ENCODE results near the gene SPATA12.

DNA sequence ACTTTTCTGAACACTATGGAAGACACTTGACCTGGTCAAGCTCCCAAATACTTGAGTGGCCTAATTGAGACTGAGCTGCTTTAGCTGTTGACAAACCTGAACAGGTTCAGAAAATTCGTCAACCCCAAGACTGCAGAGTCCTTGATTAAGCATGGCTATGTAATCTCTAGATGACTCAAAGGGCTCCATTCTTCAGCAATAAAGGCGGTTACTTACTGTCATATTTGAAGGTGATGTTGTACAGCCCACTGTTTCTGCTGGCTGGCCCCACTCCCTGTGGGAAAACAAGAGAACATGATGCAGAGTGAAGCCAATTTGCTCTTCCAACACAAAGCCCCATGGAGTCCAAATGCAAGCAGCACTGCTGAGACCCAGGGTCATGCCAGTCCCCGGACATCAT is 59.6 kb downstream of the SPATA12 start:
- TF ChIP-seq, protein P1, sequence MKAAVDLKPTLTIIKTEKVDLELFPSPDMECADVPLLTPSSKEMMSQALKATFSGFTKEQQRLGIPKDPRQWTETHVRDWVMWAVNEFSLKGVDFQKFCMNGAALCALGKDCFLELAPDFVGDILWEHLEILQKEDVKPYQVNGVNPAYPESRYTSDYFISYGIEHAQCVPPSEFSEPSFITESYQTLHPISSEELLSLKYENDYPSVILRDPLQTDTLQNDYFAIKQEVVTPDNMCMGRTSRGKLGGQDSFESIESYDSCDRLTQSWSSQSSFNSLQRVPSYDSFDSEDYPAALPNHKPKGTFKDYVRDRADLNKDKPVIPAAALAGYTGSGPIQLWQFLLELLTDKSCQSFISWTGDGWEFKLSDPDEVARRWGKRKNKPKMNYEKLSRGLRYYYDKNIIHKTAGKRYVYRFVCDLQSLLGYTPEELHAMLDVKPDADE (IDR thresholded peaks at IDR 0.05) = no peak
- TF ChIP-seq, protein P2, sequence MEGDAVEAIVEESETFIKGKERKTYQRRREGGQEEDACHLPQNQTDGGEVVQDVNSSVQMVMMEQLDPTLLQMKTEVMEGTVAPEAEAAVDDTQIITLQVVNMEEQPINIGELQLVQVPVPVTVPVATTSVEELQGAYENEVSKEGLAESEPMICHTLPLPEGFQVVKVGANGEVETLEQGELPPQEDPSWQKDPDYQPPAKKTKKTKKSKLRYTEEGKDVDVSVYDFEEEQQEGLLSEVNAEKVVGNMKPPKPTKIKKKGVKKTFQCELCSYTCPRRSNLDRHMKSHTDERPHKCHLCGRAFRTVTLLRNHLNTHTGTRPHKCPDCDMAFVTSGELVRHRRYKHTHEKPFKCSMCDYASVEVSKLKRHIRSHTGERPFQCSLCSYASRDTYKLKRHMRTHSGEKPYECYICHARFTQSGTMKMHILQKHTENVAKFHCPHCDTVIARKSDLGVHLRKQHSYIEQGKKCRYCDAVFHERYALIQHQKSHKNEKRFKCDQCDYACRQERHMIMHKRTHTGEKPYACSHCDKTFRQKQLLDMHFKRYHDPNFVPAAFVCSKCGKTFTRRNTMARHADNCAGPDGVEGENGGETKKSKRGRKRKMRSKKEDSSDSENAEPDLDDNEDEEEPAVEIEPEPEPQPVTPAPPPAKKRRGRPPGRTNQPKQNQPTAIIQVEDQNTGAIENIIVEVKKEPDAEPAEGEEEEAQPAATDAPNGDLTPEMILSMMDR (conservative IDR thresholded peaks at IDR 0.05; ENCODE audit: low read depth in 2 of 2) = no peak
- no peak for TF ChIP-seq EZH2phosphoT487 (IDR thresholded peaks at IDR 0.05; ENCODE audit: unreplicated experiment)
- no peak for TF ChIP-seq POLR2AphosphoS5 (IDR thresholded peaks at IDR 0.05; ENCODE audit: low read depth)
- no peak for TF ChIP-seq CREB1 (CRISPR knock-in tag; IDR thresholded peaks at IDR 0.05; ENCODE audit: low read depth)
- no peak for TF ChIP-seq EZH2 (IDR thresholded peaks at IDR 0.05; ENCODE audit: low read depth, unreplicated experiment)
- TF ChIP-seq ZNF114 (CRISPR knock-in tag; IDR thresholded peaks at IDR 0.05) = no peak
- TF ChIP-seq, protein P3, sequence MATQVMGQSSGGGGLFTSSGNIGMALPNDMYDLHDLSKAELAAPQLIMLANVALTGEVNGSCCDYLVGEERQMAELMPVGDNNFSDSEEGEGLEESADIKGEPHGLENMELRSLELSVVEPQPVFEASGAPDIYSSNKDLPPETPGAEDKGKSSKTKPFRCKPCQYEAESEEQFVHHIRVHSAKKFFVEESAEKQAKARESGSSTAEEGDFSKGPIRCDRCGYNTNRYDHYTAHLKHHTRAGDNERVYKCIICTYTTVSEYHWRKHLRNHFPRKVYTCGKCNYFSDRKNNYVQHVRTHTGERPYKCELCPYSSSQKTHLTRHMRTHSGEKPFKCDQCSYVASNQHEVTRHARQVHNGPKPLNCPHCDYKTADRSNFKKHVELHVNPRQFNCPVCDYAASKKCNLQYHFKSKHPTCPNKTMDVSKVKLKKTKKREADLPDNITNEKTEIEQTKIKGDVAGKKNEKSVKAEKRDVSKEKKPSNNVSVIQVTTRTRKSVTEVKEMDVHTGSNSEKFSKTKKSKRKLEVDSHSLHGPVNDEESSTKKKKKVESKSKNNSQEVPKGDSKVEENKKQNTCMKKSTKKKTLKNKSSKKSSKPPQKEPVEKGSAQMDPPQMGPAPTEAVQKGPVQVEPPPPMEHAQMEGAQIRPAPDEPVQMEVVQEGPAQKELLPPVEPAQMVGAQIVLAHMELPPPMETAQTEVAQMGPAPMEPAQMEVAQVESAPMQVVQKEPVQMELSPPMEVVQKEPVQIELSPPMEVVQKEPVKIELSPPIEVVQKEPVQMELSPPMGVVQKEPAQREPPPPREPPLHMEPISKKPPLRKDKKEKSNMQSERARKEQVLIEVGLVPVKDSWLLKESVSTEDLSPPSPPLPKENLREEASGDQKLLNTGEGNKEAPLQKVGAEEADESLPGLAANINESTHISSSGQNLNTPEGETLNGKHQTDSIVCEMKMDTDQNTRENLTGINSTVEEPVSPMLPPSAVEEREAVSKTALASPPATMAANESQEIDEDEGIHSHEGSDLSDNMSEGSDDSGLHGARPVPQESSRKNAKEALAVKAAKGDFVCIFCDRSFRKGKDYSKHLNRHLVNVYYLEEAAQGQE (IDR thresholded peaks at IDR 0.05; ENCODE audit: unreplicated experiment) = no peak

Data from GM23338 (cell line).